Measurements from ENCODE around the gene IL13RA2.

Gene IL13RA2

GRCh38 chrX:114985967-114986592 lies 31.3 kb downstream of the IL13RA2 start:
- DNase-seq: no peak

GRCh38 chrX:114976292-114976691 lies 41.1 kb downstream of the IL13RA2 start:
- DNase-seq: no peak

- no peak for DNase-seq
These were observed 44.4 kb downstream of the IL13RA2 start for GRCh38 chrX:114973013-114973412.

- DNase-seq: no peak
These were observed 46.6 kb downstream of the IL13RA2 start for GRCh38 chrX:114970806-114971205.

GRCh38 chrX:114964374-114964773 lies 53.0 kb downstream of the IL13RA2 start:
- DNase-seq: no peak

GRCh38 chrX:114962209-114962608 lies 55.2 kb downstream of the IL13RA2 start:
- DNase-seq: no peak

GRCh38 chrX:114959729-114960128 lies 57.7 kb downstream of the IL13RA2 start:
- no peak for DNase-seq

Measured in T-helper 9 cell (primary cell).